GM12878 (cell line): ENCODE data around the gene CD300A. TPM values are rescaled to one million over a fixed set of nuclear protein-coding genes. Genes with fewer than 3 reads are reported as not detected.

Experiments
- ATAC-seq: fragments of 200-7000 bp; cut with Tn5 transposase; 3 replicates; pipeline ENCODE4 v1.9.1; 2020; ENCODE audit warnings: mild to moderate bottlenecking, moderate library complexity
- BruUV-seq: library from RNA; stranded (reverse); fragments of 400-500 nt; replicated peaks from 2 replicates; lab custom pipeline; 2021; lab: Mats Ljungman, UMichigan
- CTCF ChIA-PET: fragments of 300-600 bp; sonication (Branson Sonifier 250); formaldehyde crosslinking; extraction: SDS; loops from one replicate; lab custom pipeline; 2021; ENCODE audit warnings: inconsistent platforms; lab: Yijun Ruan, JAX
- POLR2A ChIA-PET: fragments of 350-600 bp; formaldehyde crosslinking; extraction: SDS; loops from one replicate; lab custom pipeline; 2021; ENCODE audit warnings: inconsistent platforms; lab: Charles Lee
- RAD21 ChIA-PET: fragments of 300-600 bp; sonication (Branson Sonifier 250); formaldehyde crosslinking; loops from one replicate; lab custom pipeline; 2023; ENCODE audit warnings: antibody characterized with exemption; ENCODE audit not compliant: unreplicated experiment; lab: Charles Lee
- SMC1A ChIA-PET: fragments of 300-600 bp; sonication (Branson Sonifier 250); formaldehyde crosslinking; loops from one replicate; lab custom pipeline; 2023; ENCODE audit not compliant: unreplicated experiment, uncharacterized antibody; lab: Charles Lee
- DNase-seq: peaks from one replicate; pipeline ENCODE4 v3.0.0-alpha.2; 2011; ENCODE audit warnings: low read depth, low spot score
- FAIRE-seq: peaks from 3 replicates; lab custom pipeline; 2011; peaks lifted over from hg19 to GRCh38; lab: Jason Lieb, UNC
- H2AFZ ChIP-seq: 2 replicates; pipeline ENCODE4 v1.6.0; 2011; ENCODE audit warnings: low read depth, low read length, control low read depth; ENCODE audit not compliant: control insufficient read depth
- H3K27ac ChIP-seq: 2 replicates; pipeline ENCODE4 v1.5.1; 2011; ENCODE audit warnings: control low read depth; ENCODE audit not compliant: control insufficient read depth, insufficient read depth
- H3K27me3 ChIP-seq, 2 experiments: replicated peaks in 1 of 2; 2 replicates each; pipeline versions ENCODE4 v1.6.0 to v1.6.1; 2011; ENCODE audit warnings: low read length in 1 of 2; ENCODE audit not compliant: control insufficient read depth in 2 of 2, insufficient read depth in 2 of 2
- H3K36me3 ChIP-seq, 2 experiments: 2 replicates each; pipeline ENCODE4 v1.5.1; 2011; ENCODE audit warnings: low read length in 1 of 2; ENCODE audit not compliant: control insufficient read depth in 2 of 2, insufficient read depth in 2 of 2
- H3K4me1 ChIP-seq: 2 replicates; pipeline ENCODE4 v1.6.1; 2011; ENCODE audit warnings: mild to moderate bottlenecking, low read length, moderate library complexity, mixed read lengths; ENCODE audit not compliant: control insufficient read depth, insufficient read depth
- H3K4me2 ChIP-seq: 2 replicates; pipeline ENCODE4 v1.6.0; 2011; ENCODE audit warnings: control low read depth; ENCODE audit not compliant: control insufficient read depth, insufficient read depth
- H3K4me3 ChIP-seq: fragments of 200-600 bp; sonication (generic); 2 replicates; pipeline ENCODE4 v1.5.1; 2016
- H3K79me2 ChIP-seq: 2 replicates; pipeline ENCODE4 v1.6.0; 2011; ENCODE audit warnings: low read length; ENCODE audit not compliant: control insufficient read depth, insufficient read depth
- H3K9ac ChIP-seq: 2 replicates; pipeline ENCODE4 v1.8.0; 2011; ENCODE audit warnings: low read length, control low read depth, mixed read lengths; ENCODE audit not compliant: control insufficient read depth, insufficient read depth
- H3K9me3 ChIP-seq: replicated peaks from 3 replicates; pipeline ENCODE4 v1.5.1; 2011; ENCODE audit warnings: mild to moderate bottlenecking, low read length; ENCODE audit not compliant: control insufficient read depth, insufficient read depth
- H4K20me1 ChIP-seq: 2 replicates; pipeline ENCODE4 v1.6.0; 2011; ENCODE audit not compliant: control insufficient read depth, insufficient read depth
- ATF7 ChIP-seq: fragments of 450-650 bp; IDR thresholded peaks from 2 replicates; pipeline ENCODE4 v1.6.1; 2016; ENCODE audit warnings: low read depth, mild to moderate bottlenecking
- CHD2 ChIP-seq: IDR thresholded peaks from 2 replicates; pipeline ENCODE4 v1.6.1; 2011; ENCODE audit warnings: low read depth, low read length, improper control_type of control experiment, borderline replicate concordance
- GABPA ChIP-seq: IDR thresholded peaks from 2 replicates; pipeline ENCODE4 v1.6.1; 2014; ENCODE audit warnings: antibody characterized with exemption, low read depth, mild to moderate bottlenecking, inconsistent platforms
- GATAD2B ChIP-seq: fragments of 450-650 bp; conservative IDR thresholded peaks from 2 replicates; pipeline ENCODE4 v1.6.1; 2017; ENCODE audit warnings: low read depth, mild to moderate bottlenecking, moderate library complexity
- IKZF1 ChIP-seq: fragments of 450-650 bp; conservative IDR thresholded peaks from 2 replicates; pipeline ENCODE4 v1.6.1; 2017; ENCODE audit warnings: antibody characterized with exemption, mild to moderate bottlenecking
- KAT2A ChIP-seq: conservative IDR thresholded peaks from 2 replicates; pipeline ENCODE4 v1.6.1; 2011; ENCODE audit warnings: low read depth, low read length; ENCODE audit not compliant: control insufficient read depth
- MLLT1 ChIP-seq: fragments of 450-650 bp; IDR thresholded peaks from 2 replicates; pipeline ENCODE4 v1.6.1; 2016; ENCODE audit warnings: mild to moderate bottlenecking
- MTA2 ChIP-seq: fragments of 450-650 bp; IDR thresholded peaks from 2 replicates; pipeline ENCODE4 v1.6.1; 2016; ENCODE audit warnings: low read depth, mild to moderate bottlenecking, moderate library complexity
- MXI1 ChIP-seq: fragments of 150-350 bp; IDR thresholded peaks from 2 replicates; pipeline ENCODE4 v1.6.1; 2011; ENCODE audit warnings: low read depth, mild to moderate bottlenecking, inconsistent platforms, low read length, improper control_type of control experiment
- NBN ChIP-seq: fragments of 450-650 bp; IDR thresholded peaks from 2 replicates; pipeline ENCODE4 v1.6.1; 2016
- POLR2AphosphoS2 ChIP-seq: IDR thresholded peaks from 2 replicates; pipeline ENCODE4 v1.6.1; 2011; ENCODE audit warnings: low read depth, mild to moderate bottlenecking, low read length, improper control_type of control experiment, moderate library complexity
- RAD51 ChIP-seq: fragments of 450-650 bp; IDR thresholded peaks from 2 replicates; pipeline ENCODE4 v1.6.1; 2016; ENCODE audit warnings: moderate library complexity, mild to moderate bottlenecking, inconsistent platforms
- RUNX3 ChIP-seq: IDR thresholded peaks from 2 replicates; pipeline ENCODE4 v1.6.1; 2012; ENCODE audit warnings: low read length, inconsistent platforms
- SMARCA5 ChIP-seq: fragments of 450-650 bp; IDR thresholded peaks from 2 replicates; pipeline ENCODE4 v1.6.1; 2017; ENCODE audit warnings: mild to moderate bottlenecking
- ZNF217 ChIP-seq: fragments of 450-650 bp; IDR thresholded peaks from 2 replicates; pipeline ENCODE4 v1.6.1; 2017; ENCODE audit warnings: antibody characterized with exemption, mild to moderate bottlenecking
- WGBS: methylation state at CpG from one replicate; pipeline ENCODE4 v1.1.6; 2016; ENCODE audit warnings: low lambda C conversion rate; ENCODE audit not compliant: insufficient replicate concordance, insufficient coverage; ENCODE audit errors: missing lambda C conversion rate; 5-methylcytosine and 5-hydroxymethylcytosine counted together
- in situ Hi-C: fragments of 300-500 bp; cut with MboI; formaldehyde crosslinking; loops from 9 replicates; pipeline ENCODE4 v1.14.3; 2018; ENCODE audit warnings: mixed read lengths
- intact Hi-C: fragments of 100-400 bp; cut with micrococcal nuclease; formaldehyde crosslinking; loops from one replicate; pipeline ENCODE4 v1.14.2; 2022; ENCODE audit not compliant: unreplicated experiment
- polyA plus RNA-seq, 11 experiments: library from polyadenylated mRNA; depleted of rRNA in 4 of 11; unstranded in 6 of 11; stranded (reverse) in 5 of 11; fragments of >200 nt; fragmentation: Nextera tagmentation in 4 of 11; fragmentation: Illumina TruSeq in 1 of 11; extraction: Ambion mirVana in 4 of 11; extraction: Trizol in 1 of 11; gene quantifications; 1 replicate in 1 of 11; 2 replicates in 10 of 11; pipeline versions ENCODE4 v1.2.1 to v1.2.3, GENCODE V29; 2011 to 2016; ENCODE audit warnings: inconsistent platforms in 2 of 11, missing spikeins in 2 of 11, low read depth in 1 of 11
- total RNA-seq, 4 experiments: library from RNA; depleted of rRNA in 3 of 4; stranded (reverse); fragments of >200 nt in 3 of 4; fragmentation: Illumina TruSeq in 1 of 4; extraction: Trizol in 1 of 4; gene quantifications; 2 replicates each; pipeline versions ENCODE4 v1.2.1 to v1.2.3, GENCODE V29; 2013 to 2021
- TF ChIP-seq, protein P1 (sequence below): fragments of 450-650 bp; IDR thresholded peaks from 2 replicates; pipeline ENCODE4 v1.6.1; 2017; ENCODE audit warnings: low read depth, mild to moderate bottlenecking, moderate library complexity
- TF ChIP-seq, protein P2 (sequence below): fragments of 450-650 bp; IDR thresholded peaks from 2 replicates; pipeline ENCODE4 v1.6.1; 2017; ENCODE audit warnings: mild to moderate bottlenecking, moderate library complexity

Gene CD300A
- total and polyA plus RNA-seq, 10 of the 15 experiments (the other 5 are each of a cell fraction or from before 2014, with no cell fraction given): 10.6 to 128 (median 36.1) TPM

DNA sequence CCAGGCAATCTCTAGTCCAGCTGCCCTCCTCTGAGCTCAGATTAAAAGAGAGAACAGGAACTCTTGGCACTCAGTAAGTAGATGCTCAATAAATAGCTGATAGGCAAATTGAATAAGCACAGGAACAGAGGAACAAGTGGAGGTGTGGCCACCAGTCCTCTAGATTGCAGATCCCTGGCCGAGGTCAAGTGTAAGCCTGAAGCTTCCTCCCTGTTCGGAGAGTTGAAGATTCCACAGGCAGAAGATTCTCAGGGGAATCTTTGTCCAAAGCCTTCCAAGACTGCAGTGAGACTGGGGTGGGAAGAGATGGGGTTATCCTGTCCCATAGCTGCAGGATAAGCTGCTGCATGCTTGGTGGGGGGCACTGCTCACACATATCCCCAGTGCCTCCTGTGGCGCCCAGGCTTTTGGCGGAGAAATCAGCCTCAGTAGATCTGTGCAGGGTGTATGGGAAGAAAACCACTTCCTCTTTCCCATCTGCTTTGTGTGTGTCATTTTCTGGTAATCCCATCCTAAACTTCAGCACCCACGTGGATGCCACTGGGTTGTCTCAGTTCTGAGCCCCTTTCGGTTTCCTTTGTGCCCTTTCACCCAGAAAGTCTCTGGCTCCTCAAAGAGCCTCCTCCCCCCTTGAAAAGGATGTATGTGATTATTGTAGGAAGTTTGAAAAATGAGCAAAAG is 12.1 kb downstream of the CD300A start:
- peaks cover 35 to 37% of the 10 kb centered on the region in 2 experiments for H3K36me3 ChIP-seq
- no TSS peak for BruUV-seq
- FAIRE-seq (peak; percentile 89), ATAC-seq (peak; percentile 81), DNase-seq (peak; percentile 69)
- no peak overlapping the region for H3K9ac ChIP-seq
- POLR2A ChIA-PET: interaction anchor here (0.6 to 2.8 kb wide), 3 partner anchors 10 to 97 kb away, joined by 4 to 13 read pairs (median 6); no protein-coding TSS in a partner anchor
- H2AFZ ChIP-seq: no peak overlapping the region
- H3K27me3 ChIP-seq: no peaks in the 10 kb centered on the region
- H3K9me3 ChIP-seq: peaks cover 6% of the 10 kb centered on the region; the same call in 2 of the 3 replicates
- CTCF ChIA-PET: interaction anchor here (0.6 to 2.1 kb wide), 12 partner anchors 9 to 183 kb away, joined by 3 to 8 read pairs (median 4); no protein-coding TSS in a partner anchor
- H3K4me1 ChIP-seq: peaks cover 20% of the 10 kb centered on the region
- intact Hi-C loops (no loop called here), in situ Hi-C loops (no loop called here)
- RAD21 ChIA-PET: interaction anchor here (0.7 to 2.1 kb wide), 3 partner anchors 10 to 99 kb away, joined by 3 to 11 read pairs (median 3); no protein-coding TSS in a partner anchor
- peak overlapping the region; percentile 69 for H3K4me2 ChIP-seq
- SMC1A ChIA-PET: interaction anchor here (0.9 to 1.5 kb wide), 4 partner anchors 10 to 30 kb away, joined by 3 read pairs; no protein-coding TSS in a partner anchor
- peak overlapping the region; percentile 6; the same call in 1 of the 2 replicates for H3K27ac ChIP-seq
- WGBS: 23% methylated on average over 6 of the region's 6 CpGs
- H3K4me3 ChIP-seq: no peak overlapping the region
- H3K79me2 ChIP-seq: peaks cover 20% of the 10 kb centered on the region
- H4K20me1 ChIP-seq: 0 out of 2 replicates have a peak, but pooled peaks cover 3% of the 10 kb centered on the region
- TF ChIP-seq MTA2: peak; percentile 17; the same call in 1 of the 2 replicates
- no peak for TF ChIP-seq MLLT1
- TF ChIP-seq ATF7: peak; percentile 37; the same call in 1 of the 2 replicates
- TF ChIP-seq RAD51: 0 out of 2 replicates have a peak, but pooled peaks have one; percentile 15
- TF ChIP-seq, protein P1, sequence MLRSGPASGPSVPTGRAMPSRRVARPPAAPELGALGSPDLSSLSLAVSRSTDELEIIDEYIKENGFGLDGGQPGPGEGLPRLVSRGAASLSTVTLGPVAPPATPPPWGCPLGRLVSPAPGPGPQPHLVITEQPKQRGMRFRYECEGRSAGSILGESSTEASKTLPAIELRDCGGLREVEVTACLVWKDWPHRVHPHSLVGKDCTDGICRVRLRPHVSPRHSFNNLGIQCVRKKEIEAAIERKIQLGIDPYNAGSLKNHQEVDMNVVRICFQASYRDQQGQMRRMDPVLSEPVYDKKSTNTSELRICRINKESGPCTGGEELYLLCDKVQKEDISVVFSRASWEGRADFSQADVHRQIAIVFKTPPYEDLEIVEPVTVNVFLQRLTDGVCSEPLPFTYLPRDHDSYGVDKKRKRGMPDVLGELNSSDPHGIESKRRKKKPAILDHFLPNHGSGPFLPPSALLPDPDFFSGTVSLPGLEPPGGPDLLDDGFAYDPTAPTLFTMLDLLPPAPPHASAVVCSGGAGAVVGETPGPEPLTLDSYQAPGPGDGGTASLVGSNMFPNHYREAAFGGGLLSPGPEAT: 0 out of 2 replicates have a peak, but pooled peaks have one; percentile 36
- peak; percentile 33; the same call in 1 of the 2 replicates for TF ChIP-seq SMARCA5
- no peak for TF ChIP-seq GATAD2B
- peak; percentile 52; the same call in 1 of the 2 replicates for TF ChIP-seq POLR2AphosphoS2
- TF ChIP-seq RUNX3: peak; percentile 65
- 0 out of 2 replicates have a peak, but pooled peaks have one; percentile 38 for TF ChIP-seq NBN
- peak; percentile 80 for TF ChIP-seq MXI1
- TF ChIP-seq IKZF1: peak; percentile 81
- no peak for TF ChIP-seq KAT2A
- TF ChIP-seq CHD2: no peak
- TF ChIP-seq ZNF217: no peak
- TF ChIP-seq GABPA: no peak
- TF ChIP-seq, protein P2, sequence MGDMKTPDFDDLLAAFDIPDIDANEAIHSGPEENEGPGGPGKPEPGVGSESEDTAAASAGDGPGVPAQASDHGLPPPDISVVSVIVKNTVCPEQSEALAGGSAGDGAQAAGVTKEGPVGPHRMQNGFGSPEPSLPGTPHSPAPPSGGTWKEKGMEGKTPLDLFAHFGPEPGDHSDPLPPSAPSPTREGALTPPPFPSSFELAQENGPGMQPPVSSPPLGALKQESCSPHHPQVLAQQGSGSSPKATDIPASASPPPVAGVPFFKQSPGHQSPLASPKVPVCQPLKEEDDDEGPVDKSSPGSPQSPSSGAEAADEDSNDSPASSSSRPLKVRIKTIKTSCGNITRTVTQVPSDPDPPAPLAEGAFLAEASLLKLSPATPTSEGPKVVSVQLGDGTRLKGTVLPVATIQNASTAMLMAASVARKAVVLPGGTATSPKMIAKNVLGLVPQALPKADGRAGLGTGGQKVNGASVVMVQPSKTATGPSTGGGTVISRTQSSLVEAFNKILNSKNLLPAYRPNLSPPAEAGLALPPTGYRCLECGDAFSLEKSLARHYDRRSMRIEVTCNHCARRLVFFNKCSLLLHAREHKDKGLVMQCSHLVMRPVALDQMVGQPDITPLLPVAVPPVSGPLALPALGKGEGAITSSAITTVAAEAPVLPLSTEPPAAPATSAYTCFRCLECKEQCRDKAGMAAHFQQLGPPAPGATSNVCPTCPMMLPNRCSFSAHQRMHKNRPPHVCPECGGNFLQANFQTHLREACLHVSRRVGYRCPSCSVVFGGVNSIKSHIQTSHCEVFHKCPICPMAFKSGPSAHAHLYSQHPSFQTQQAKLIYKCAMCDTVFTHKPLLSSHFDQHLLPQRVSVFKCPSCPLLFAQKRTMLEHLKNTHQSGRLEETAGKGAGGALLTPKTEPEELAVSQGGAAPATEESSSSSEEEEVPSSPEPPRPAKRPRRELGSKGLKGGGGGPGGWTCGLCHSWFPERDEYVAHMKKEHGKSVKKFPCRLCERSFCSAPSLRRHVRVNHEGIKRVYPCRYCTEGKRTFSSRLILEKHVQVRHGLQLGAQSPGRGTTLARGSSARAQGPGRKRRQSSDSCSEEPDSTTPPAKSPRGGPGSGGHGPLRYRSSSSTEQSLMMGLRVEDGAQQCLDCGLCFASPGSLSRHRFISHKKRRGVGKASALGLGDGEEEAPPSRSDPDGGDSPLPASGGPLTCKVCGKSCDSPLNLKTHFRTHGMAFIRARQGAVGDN: peak; percentile 24; the same call in 1 of the 2 replicates
